A673 (cell line): ENCODE measurements around the gene RGS3.

Experiments
- CTCF ChIP-seq: fragments of 300-800, 200-600 bp; sonication (generic); conservative IDR thresholded peaks from 2 replicates; pipeline ENCODE4 v1.5.1; 2017; ENCODE audit warnings: low read depth, mild to moderate bottlenecking, antibody characterized with exemption, low read length, moderate library complexity, mixed read lengths
- EZH2 ChIP-seq: fragments of 200-600 bp; sonication (generic); IDR thresholded peaks from 2 replicates; pipeline ENCODE4 v1.6.1; 2017; ENCODE audit warnings: borderline replicate concordance, low read depth, mild to moderate bottlenecking, mixed read lengths, antibody characterized with exemption, low read length; ENCODE audit not compliant: poor library complexity, severe bottlenecking

- TF ChIP-seq EZH2 (no peak), CTCF (no peak)
These were observed 65.9 kb downstream of the RGS3 start for GRCh38 chr9:113529336-113530009.
